Measurements from ENCODE around the gene RNU4-1. TPM values are rescaled to one million over a fixed set of nuclear protein-coding genes. Genes with fewer than 3 reads are reported as not detected.
A peak's percentile ranks its signal among the peaks of the same experiment; 100 is the strongest.
"Not testable (repeated sequence)": the region's sequence is repeated elsewhere in the genome, so short reads cannot be mapped to it uniquely, and the experiment has no call there.

RNU4-1 gene
- total and polyA plus RNA-seq, 8 donors = 597 to 2,620 (median 1,226) TPM; not detected in 2

- H3K36me3 ChIP-seq = no peaks in the 10 kb centered on the region
- ATAC-seq = peak in 1 of 4 donors; percentile 20
These were observed 33.4 kb downstream of the RNU4-1 start for GRCh38 chr12:120259418-120260202.

GRCh38 chr12:120258323-120258896 is 34.6 kb downstream of the RNU4-1 start:
- WGBS, 2 donors = 82 to 90% methylated on average over 5 of the region's 5 CpGs
- H3K36me3 ChIP-seq = no peaks in the 10 kb centered on the region
- H3K9me3 ChIP-seq = no peaks in the 10 kb centered on the region
- FAIRE-seq = no peak
- H3K27ac ChIP-seq = no peak overlapping the region
- peaks cover 11 to 42% (median 17%) of the 10 kb centered on the region in 3 donors for H3K4me1 ChIP-seq
- no peak for DNase-seq
- no peak for ATAC-seq
- intact Hi-C loops (cut with DNase I) = no loop called here
- TF ChIP-seq CTCF (IDR thresholded peaks at IDR 0.05) = no peak
- no peak overlapping the region for H3K4me3 ChIP-seq
- no peaks in the 10 kb centered on the region for H3K27me3 ChIP-seq

More at GRCh38 chr12:120259418-120260202, 33.4 kb downstream of the RNU4-1 start:
- DNase-seq (no peak), FAIRE-seq (no peak)
- Histone ChIP-seq H3K27me3 (no peaks in the 10 kb centered on the region), H3K9me3 (no peaks in the 10 kb centered on the region), H3K4me3 (no peak overlapping the region), H3K4me1 (peaks cover 8 to 47% (median 23%) of the 10 kb centered on the region in 3 donors), H3K27ac (no peak overlapping the region)
- intact Hi-C loops (cut with DNase I) = loop anchor here (5.0 to 10.0 kb wide), 2 partner anchors 32 to 45 kb away; no protein-coding TSS in a partner anchor
- TF ChIP-seq CTCF (IDR thresholded peaks at IDR 0.05) = no peak
- WGBS, 2 donors = 71 to 75% methylated on average over 8 of the region's 8 CpGs

- H3K27ac ChIP-seq = peak overlapping the region; percentile 22 to 73 (median 54)
- WGBS, 2 donors = 29 to 33% methylated on average over 9 of the region's 9 CpGs
- TF ChIP-seq CTCF (IDR thresholded peaks at IDR 0.05) = no peak
- H3K4me1 ChIP-seq = peaks cover 11 to 30% (median 11%) of the 10 kb centered on the region in 3 donors
- FAIRE-seq (no peak), DNase-seq (peak in 4 of 6 donors; percentile 43 to 56 (median 52)), ATAC-seq (peak; percentile 51 to 84 (median 75))
- intact Hi-C loops (cut with DNase I) = no loop called here
- H3K36me3 ChIP-seq = no peaks in the 10 kb centered on the region
- H3K27me3 ChIP-seq = no peaks in the 10 kb centered on the region
- H3K9me3 ChIP-seq = no peaks in the 10 kb centered on the region
- H3K4me3 ChIP-seq = no peak overlapping the region
These were observed 35.8 kb downstream of the RNU4-1 start for GRCh38 chr12:120257041-120257821.

- Histone ChIP-seq H3K27ac (peak overlapping the region in 2 of 4 donors; percentile 2 to 67), H3K4me1 (peaks cover 9 to 27% (median 11%) of the 10 kb centered on the region in 3 donors), H3K27me3 (no peaks in the 10 kb centered on the region), H3K4me3 (no peak overlapping the region), H3K36me3 (no peaks in the 10 kb centered on the region), H3K9me3 (no peaks in the 10 kb centered on the region)
- FAIRE-seq = no peak
- TF ChIP-seq CTCF (IDR thresholded peaks at IDR 0.05) = no peak
- intact Hi-C loops (cut with DNase I) = no loop called here
- DNase-seq = no peak
- peak; percentile 22 to 45 (median 31) for ATAC-seq
- WGBS, 2 donors = 52 to 54% methylated on average over 7 of the region's 7 CpGs
These were observed 38.2 kb downstream of the RNU4-1 start for GRCh38 chr12:120254809-120255208.

DNA sequence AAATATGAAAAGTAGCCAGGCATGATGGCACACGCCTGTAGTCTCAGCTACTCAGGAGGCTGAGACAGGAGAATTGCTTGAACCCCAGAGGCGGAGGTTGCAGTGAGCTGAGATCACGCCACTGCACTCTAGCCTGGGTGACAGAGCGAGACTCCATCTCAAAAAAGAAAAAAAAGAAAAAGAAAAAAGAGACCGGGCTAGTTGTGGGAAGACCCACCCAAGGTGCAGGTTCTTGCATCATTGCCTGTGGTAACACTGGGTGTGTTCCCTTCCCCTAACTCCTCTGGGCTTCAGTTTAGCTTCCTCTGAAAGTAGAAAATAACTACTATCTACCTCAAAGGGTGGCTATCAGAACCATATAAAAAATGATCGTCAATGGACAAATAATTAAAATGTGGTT is 39.7 kb downstream of the RNU4-1 start:
- H3K9me3 ChIP-seq; ATAC-seq; FAIRE-seq; H3K27ac ChIP-seq; H3K4me3 ChIP-seq; DNase-seq; H3K36me3 ChIP-seq; H3K27me3 ChIP-seq; intact Hi-C loops (cut with DNase I): not testable (repeated sequence)
- H3K4me1 ChIP-seq = peaks cover 9 to 27% (median 11%) of the 10 kb centered on the region in 3 donors
- 82 to 88% methylated on average over 6 of the region's 6 CpGs for WGBS, 2 donors
